ENCODE results near the gene P2RX3. TPM values are rescaled to one million over a fixed set of nuclear protein-coding genes. Genes with fewer than 3 reads are reported as not detected.

Gene P2RX3
- total and polyA plus RNA-seq, 2 experiments from 2014 or later, result 0.15 to 0.35 TPM

DNA sequence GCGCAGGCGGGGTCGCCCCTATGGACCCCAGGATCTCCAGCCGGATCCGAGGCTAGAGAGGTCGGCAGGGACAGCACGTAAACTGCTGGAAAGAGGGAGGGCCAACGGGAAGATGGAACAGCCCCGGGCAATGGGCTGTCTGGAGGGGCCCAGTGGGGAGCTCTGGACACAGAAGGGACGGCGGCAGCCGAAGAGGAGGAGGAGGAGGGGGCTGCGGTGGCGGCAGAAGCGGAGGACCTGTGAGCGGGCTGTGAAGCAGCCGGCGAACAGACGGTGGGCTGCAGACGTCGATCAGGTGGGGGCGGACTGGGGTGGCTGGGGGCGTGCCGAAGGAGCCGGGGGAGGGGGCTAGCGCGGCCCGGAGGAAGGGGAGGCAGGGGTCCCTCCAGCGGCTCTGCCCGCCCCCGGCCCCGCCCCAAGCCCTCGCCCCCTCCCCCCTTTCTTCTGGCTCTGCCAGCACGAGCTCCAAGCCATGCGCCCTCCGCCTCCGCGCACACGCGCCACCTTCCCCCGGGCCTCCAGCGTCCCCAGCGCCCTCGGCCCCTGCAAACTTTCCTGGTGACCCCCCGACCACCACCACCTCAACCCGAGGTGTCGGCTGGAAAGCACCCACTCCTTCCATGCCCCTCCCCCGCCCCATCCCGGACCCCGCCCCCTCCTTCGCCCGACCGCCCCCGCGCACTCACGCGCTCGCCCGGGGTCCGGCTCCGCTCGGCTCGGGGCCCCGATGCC lies 13.8 kb upstream of the P2RX3 start:
- H3K27ac Mint-ChIP-seq, result peak overlapping the region; percentile 95
- H3K27ac ChIP-seq (ENCODE audit: low read depth), result peak overlapping the region; percentile 99; the same call in 1 of the 2 replicates
- peak overlapping the region; percentile 100 for H3K4me2 ChIP-seq
- peaks cover 52% of the 10 kb centered on the region for H3K4me1 Mint-ChIP-seq
- H3K9me2 ChIP-seq (ENCODE audit: insufficient read depth), result no peaks in the 10 kb centered on the region
- H4K20me1 ChIP-seq (replicated peaks; ENCODE audit: insufficient read depth), result peaks cover 15% of the 10 kb centered on the region
- TF ChIP-seq POLR2AphosphoS5 (IDR thresholded peaks at IDR 0.05; ENCODE audit: low read depth), result peak; percentile 66
- no peak for TF ChIP-seq JUNB (IDR thresholded peaks at IDR 0.05; ENCODE audit: unreplicated experiment)
- no peak for TF ChIP-seq NANOG (IDR thresholded peaks at IDR 0.05; ENCODE audit: borderline replicate concordance)
- H3F3A ChIP-seq (replicated peaks; ENCODE audit: low read depth), result peaks cover 19% of the 10 kb centered on the region
- H3K4me1 ChIP-seq (ENCODE audit: insufficient read depth), result peaks cover 36% of the 10 kb centered on the region
- DNase-seq (ENCODE audit: low spot score) (peak; percentile 79), ATAC-seq (peak; percentile 31)
- H3K4me3 ChIP-seq, result peak overlapping the region; percentile 94
- H3K27me3 Mint-ChIP-seq (ENCODE audit: insufficient read depth, low read depth, poor library complexity), result peaks cover 17% of the 10 kb centered on the region
- peak overlapping the region; percentile 91 for H3K4me3 Mint-ChIP-seq
- peaks cover 70% of the 10 kb centered on the region for H3K36me3 Mint-ChIP-seq (ENCODE audit: low read depth)
- peaks cover 3% of the 10 kb centered on the region; the same call in 1 of the 3 replicates for H3K9me3 Mint-ChIP-seq
- peaks cover 21% of the 10 kb centered on the region for H3K36me3 ChIP-seq (ENCODE audit: insufficient read depth)
- peaks cover 40% of the 10 kb centered on the region for H3K79me2 ChIP-seq (replicated peaks; ENCODE audit: insufficient read depth)
- no peak overlapping the region for H2AFZ ChIP-seq
- no peaks in the 10 kb centered on the region for H3K27me3 ChIP-seq (ENCODE audit: insufficient read depth)

DNA sequence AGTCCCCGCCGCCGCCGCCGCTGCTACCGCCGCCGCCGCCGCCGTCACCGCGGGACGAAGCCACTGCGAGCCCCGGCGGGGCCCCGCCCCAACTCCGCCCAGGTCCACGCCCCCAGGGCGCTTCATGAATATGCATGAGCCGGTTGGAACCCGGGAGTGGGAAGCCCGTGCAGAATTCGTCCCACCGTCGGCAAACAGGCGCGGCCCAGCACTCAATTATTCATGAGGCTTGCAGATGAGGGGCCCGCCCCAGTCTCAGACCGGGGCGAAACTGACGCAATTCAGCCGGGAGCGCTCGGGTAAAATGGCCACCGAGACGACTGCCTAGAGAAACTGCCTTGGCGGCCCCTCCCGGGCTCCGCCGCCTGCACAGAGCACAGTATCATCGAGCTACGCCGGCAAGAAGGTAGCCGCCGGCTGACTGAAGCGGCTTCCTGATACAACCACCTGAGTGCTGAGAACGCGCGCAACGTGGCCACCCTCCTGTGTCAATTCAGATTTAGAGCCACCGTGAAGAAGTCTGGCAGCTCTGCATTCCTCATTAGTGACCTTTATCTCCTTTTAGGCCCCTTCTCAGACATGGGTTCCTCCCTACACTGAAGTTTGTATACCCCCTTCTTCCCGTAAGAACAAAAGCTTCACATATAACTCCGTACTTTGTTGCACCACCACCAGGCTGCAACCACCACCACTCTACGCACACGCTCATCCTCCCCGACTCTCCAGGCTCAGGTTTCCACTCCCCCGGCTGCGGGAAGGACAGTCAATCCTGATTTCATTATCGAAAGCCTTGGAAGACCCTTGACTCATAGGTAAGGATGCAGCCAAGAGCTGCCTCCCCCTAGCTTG lies 13.0 kb upstream of the P2RX3 start, which contains the start of gene TNKS1BP1:
Gene TNKS1BP1, minus strand, starts transcription at position 67 of the 849 bp plus-strand sequence. CDS start 3,067 bp downstream, outside the sequence.
- H3K36me3 Mint-ChIP-seq (ENCODE audit: low read depth), result peaks cover 72% of the 10 kb centered on the region
- TF ChIP-seq NANOG (IDR thresholded peaks at IDR 0.05; ENCODE audit: borderline replicate concordance), result no peak
- no peak for TF ChIP-seq ZNF331 (CRISPR knock-in tag; IDR thresholded peaks at IDR 0.05; ENCODE audit: low read depth)
- TF ChIP-seq ZNF114 (CRISPR knock-in tag; IDR thresholded peaks at IDR 0.05), result no peak
- TF ChIP-seq CREB1 (CRISPR knock-in tag; IDR thresholded peaks at IDR 0.05; ENCODE audit: low read depth), result peak; percentile 12; the same call in 1 of the 2 replicates
- TF ChIP-seq, protein P1, sequence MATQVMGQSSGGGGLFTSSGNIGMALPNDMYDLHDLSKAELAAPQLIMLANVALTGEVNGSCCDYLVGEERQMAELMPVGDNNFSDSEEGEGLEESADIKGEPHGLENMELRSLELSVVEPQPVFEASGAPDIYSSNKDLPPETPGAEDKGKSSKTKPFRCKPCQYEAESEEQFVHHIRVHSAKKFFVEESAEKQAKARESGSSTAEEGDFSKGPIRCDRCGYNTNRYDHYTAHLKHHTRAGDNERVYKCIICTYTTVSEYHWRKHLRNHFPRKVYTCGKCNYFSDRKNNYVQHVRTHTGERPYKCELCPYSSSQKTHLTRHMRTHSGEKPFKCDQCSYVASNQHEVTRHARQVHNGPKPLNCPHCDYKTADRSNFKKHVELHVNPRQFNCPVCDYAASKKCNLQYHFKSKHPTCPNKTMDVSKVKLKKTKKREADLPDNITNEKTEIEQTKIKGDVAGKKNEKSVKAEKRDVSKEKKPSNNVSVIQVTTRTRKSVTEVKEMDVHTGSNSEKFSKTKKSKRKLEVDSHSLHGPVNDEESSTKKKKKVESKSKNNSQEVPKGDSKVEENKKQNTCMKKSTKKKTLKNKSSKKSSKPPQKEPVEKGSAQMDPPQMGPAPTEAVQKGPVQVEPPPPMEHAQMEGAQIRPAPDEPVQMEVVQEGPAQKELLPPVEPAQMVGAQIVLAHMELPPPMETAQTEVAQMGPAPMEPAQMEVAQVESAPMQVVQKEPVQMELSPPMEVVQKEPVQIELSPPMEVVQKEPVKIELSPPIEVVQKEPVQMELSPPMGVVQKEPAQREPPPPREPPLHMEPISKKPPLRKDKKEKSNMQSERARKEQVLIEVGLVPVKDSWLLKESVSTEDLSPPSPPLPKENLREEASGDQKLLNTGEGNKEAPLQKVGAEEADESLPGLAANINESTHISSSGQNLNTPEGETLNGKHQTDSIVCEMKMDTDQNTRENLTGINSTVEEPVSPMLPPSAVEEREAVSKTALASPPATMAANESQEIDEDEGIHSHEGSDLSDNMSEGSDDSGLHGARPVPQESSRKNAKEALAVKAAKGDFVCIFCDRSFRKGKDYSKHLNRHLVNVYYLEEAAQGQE (IDR thresholded peaks at IDR 0.05; ENCODE audit: unreplicated experiment), result no peak
- no peak for TF ChIP-seq EZH2phosphoT487 (IDR thresholded peaks at IDR 0.05; ENCODE audit: unreplicated experiment)
- TF ChIP-seq POLR2AphosphoS5 (IDR thresholded peaks at IDR 0.05; ENCODE audit: low read depth), result peak; percentile 65
- no peak for TF ChIP-seq STAT1 (IDR thresholded peaks at IDR 0.05; ENCODE audit: unreplicated experiment)
- TF ChIP-seq, protein P2, sequence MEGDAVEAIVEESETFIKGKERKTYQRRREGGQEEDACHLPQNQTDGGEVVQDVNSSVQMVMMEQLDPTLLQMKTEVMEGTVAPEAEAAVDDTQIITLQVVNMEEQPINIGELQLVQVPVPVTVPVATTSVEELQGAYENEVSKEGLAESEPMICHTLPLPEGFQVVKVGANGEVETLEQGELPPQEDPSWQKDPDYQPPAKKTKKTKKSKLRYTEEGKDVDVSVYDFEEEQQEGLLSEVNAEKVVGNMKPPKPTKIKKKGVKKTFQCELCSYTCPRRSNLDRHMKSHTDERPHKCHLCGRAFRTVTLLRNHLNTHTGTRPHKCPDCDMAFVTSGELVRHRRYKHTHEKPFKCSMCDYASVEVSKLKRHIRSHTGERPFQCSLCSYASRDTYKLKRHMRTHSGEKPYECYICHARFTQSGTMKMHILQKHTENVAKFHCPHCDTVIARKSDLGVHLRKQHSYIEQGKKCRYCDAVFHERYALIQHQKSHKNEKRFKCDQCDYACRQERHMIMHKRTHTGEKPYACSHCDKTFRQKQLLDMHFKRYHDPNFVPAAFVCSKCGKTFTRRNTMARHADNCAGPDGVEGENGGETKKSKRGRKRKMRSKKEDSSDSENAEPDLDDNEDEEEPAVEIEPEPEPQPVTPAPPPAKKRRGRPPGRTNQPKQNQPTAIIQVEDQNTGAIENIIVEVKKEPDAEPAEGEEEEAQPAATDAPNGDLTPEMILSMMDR (conservative IDR thresholded peaks at IDR 0.05; ENCODE audit: low read depth in 2 of 2), result no peak
- no peak for TF ChIP-seq EZH2 (IDR thresholded peaks at IDR 0.05; ENCODE audit: low read depth, unreplicated experiment)
- TF ChIP-seq JUNB (IDR thresholded peaks at IDR 0.05; ENCODE audit: unreplicated experiment), result no peak

More for the DNA sequence above, 13.0 kb upstream of the P2RX3 start, which contains the start of gene TNKS1BP1:
- Mint-ChIP-seq H3K27ac (peak within 1 kb of the TSS; percentile 100), H3K9me3 (peaks cover 3% of the 10 kb centered on the region; the same call in 1 of the 3 replicates), H3K4me1 (peaks cover 52% of the 10 kb centered on the region), H3K27me3 (ENCODE audit: insufficient read depth, low read depth, poor library complexity) (peaks cover 18% of the 10 kb centered on the region), H3K4me3 (peak within 1 kb of the TSS; percentile 91)
- peaks cover 14% of the 10 kb centered on the region for H4K20me1 ChIP-seq (replicated peaks; ENCODE audit: insufficient read depth)
- peak within 1 kb of the TSS; percentile 100 for H3K4me2 ChIP-seq
- peak within 1 kb of the TSS; percentile 99 for H3K27ac ChIP-seq (ENCODE audit: low read depth)
- peaks cover 36% of the 10 kb centered on the region for H3K4me1 ChIP-seq (ENCODE audit: insufficient read depth)
- 0 out of 2 replicates have a peak within 1 kb of the TSS, but pooled peaks have one; percentile 15 for H2AFZ ChIP-seq
- peaks cover 27% of the 10 kb centered on the region for H3K36me3 ChIP-seq (ENCODE audit: insufficient read depth)
- H3K79me2 ChIP-seq (replicated peaks; ENCODE audit: insufficient read depth), result peaks cover 36% of the 10 kb centered on the region
- H3F3A ChIP-seq (replicated peaks; ENCODE audit: low read depth), result peaks cover 19% of the 10 kb centered on the region
- peak within 1 kb of the TSS; percentile 94 for H3K4me3 ChIP-seq
- H3K27me3 ChIP-seq (ENCODE audit: insufficient read depth), result no peaks in the 10 kb centered on the region
- DNase-seq (ENCODE audit: low spot score), result peak; percentile 98
- ATAC-seq, result peak; percentile 81
- H3K9me2 ChIP-seq (ENCODE audit: insufficient read depth), result no peaks in the 10 kb centered on the region
